ENCODE measurements around the gene ICA1L. TPM values are rescaled to one million over a fixed set of nuclear protein-coding genes. Genes with fewer than 3 reads are reported as not detected.
"Not testable (repeated sequence)": the region's sequence is repeated elsewhere in the genome, so short reads cannot be mapped to it uniquely, and the experiment has no call there.

Gene ICA1L
- 1.2 and 1.5 TPM in 2 replicates for total RNA-seq

- DNase-seq: peak; percentile 65
These were observed at the start of gene ICA1L for GRCh38 chr2:202871300-202872141. ICA1L (minus strand) TSS chr2:202871766; CDS start chr2:202829009, 42,757 bp downstream.

DNA sequence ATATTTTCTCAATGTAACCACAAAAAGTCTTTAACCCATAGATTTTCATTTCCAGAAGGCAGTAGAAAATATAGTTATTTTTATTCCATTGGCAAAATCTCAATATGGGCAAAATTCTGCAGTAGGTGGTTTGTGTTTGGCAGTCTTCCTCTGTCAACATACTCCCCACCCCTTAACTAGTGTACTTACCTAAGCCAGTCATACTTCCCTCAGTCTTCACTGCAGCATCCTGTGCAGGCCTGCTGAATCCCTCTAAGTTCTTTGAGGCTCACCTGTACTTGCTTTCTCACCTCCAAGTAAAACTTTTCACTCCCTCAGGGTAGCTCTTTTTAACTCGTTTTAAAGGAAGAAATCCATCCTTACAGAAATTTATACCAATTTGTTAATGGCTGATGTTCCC lies 47.3 kb upstream of the ICA1L start:
- DNase-seq: no peak

DNA sequence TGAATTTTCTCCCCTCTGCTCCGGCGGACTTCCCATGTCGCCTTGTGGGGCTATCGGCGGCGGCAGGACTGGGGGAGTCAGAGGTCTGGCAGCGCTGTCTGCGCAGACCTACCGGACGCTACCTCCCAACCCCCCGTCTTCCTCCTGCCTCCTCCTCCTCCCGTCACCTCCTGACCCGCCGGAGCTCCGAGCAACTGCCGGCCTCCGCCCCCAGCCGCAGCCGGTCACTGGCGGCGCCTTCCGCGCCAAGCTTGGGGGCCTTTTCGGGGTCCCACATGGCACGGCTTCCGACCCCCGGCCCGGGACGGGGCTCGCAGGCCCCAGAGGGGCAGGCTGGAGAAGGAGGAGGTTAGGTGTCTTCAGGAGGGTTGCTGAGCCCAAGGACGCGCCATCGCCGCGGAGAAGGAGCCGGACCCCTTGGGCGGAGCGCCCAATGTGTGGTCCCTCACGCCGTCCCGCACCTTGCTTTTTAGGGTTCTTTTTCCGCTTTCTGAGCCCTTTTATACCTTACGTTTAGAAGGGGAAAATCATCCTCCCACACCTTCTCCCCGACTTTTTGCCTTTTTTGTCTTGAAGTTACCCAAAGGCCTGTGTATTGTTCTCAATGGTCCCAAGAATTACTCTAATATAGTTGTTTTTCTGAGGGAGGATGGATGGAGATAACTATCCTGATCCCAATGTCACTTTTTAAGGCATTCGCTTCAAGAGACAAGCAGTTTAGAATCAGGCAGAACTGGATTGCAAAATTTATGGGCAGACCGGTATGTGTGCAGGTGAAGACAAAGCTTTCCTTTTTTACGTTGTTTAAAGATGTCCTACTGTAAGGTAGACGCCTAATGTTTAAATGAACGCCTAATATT lies 41.0 kb upstream of the ICA1L start:
- not testable (repeated sequence) for DNase-seq

- peak; percentile 96 for DNase-seq
These were observed 40.2 kb upstream of the ICA1L start, which contains the start of the genes CARF and WDR12 for GRCh38 chr2:202911512-202912341. CARF (plus strand) TSS chr2:202912275; CDS start chr2:202941903, 29,628 bp downstream. WDR12 (minus strand) TSS chr2:202911673; CDS start chr2:202911476, 197 bp downstream.

GRCh38 chr2:202911203-202911511 lies 39.6 kb upstream of the ICA1L start:
- DNase-seq: no peak

GRCh38 chr2:202910698-202911097 lies 39.1 kb upstream of the ICA1L start:
- no peak for DNase-seq

GRCh38 chr2:202910250-202910649 lies 38.7 kb upstream of the ICA1L start:
- not testable (repeated sequence) for DNase-seq

DNA sequence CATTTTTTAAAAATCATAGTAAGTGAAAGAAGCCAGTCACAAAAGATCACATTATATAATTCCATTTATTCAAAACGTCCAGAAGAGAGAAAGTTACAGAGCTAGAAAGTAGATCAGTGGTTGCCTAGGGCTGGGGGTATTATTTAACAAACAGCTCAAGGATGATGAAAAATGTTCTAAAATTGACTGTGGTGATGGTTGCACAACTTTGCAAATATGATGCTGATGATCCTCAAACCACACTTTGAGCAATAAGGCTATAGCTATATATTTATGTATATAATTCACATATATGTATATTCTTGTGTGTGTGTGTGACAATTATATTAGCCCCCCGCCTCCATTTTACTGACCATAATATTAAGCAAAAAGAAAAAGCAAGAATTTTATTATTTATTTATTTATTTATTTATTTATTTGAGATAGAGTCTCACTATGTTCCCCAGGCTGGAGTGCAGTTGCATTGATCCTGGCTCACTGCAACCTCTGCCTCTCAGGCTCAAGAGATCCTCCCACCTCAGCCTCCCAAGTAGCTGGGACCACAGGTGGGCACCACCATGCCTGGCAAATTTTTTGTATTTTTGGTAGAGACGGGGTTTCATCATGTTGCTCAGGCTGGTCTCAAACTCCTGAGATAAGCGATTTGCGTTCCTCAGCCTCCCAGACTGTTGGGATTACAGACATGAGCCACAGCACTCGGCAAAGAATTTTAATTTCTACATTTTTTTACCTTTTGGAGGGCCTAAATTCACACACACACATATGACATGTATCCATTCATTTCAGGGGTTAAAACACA lies 38.0 kb upstream of the ICA1L start:
- no peak for DNase-seq

GRCh38 chr2:202908186-202908585 lies 36.6 kb upstream of the ICA1L start:
- DNase-seq: no peak

- not testable (repeated sequence) for DNase-seq
These were observed 33.9 kb upstream of the ICA1L start for GRCh38 chr2:202905507-202905906.

DNA sequence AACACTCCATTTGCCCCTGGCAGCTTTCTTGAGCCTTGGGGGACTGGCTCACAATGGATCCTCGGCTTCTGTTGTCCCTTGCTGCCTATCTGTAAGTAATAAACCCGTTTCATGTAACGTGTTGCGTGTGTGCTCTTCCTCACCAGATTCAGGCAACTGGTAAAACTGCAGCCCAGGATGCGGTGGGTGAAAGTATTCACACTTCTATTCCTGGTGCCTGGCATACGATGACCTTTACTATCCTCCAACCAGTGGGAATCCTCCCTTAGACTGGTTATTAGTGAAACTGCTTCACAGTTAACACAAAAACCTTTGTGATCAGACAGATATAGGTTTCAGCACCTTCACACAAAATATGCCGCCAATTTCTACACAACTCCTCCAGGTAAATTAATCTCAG lies 13.6 kb upstream of the ICA1L start:
- DNase-seq: no peak

- peak; percentile 19 for DNase-seq
These were observed 12.6 kb upstream of the ICA1L start for GRCh38 chr2:202883987-202884675.

DNA sequence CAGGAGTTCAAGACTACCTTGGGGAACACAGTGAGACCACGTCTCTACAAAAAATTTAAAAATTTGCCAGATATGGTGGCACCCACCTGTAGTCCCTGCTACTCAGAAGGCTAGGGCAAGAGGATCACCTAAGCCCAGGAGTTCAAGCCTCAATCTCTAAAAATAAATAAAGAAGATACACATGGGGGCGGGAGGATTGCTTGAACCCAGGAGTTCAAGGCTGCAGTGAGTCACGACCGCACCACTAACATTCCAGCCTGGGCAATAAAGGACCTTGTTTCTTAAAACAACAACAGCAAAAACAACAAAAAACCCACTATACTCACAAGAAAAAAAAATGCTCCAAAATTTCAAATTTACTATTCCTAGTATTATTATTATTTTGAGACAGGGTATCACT lies 10.0 kb upstream of the ICA1L start:
- no peak for DNase-seq

- DNase-seq: no peak
These were observed 6.1 kb upstream of the ICA1L start for GRCh38 chr2:202877699-202878098.

DNA sequence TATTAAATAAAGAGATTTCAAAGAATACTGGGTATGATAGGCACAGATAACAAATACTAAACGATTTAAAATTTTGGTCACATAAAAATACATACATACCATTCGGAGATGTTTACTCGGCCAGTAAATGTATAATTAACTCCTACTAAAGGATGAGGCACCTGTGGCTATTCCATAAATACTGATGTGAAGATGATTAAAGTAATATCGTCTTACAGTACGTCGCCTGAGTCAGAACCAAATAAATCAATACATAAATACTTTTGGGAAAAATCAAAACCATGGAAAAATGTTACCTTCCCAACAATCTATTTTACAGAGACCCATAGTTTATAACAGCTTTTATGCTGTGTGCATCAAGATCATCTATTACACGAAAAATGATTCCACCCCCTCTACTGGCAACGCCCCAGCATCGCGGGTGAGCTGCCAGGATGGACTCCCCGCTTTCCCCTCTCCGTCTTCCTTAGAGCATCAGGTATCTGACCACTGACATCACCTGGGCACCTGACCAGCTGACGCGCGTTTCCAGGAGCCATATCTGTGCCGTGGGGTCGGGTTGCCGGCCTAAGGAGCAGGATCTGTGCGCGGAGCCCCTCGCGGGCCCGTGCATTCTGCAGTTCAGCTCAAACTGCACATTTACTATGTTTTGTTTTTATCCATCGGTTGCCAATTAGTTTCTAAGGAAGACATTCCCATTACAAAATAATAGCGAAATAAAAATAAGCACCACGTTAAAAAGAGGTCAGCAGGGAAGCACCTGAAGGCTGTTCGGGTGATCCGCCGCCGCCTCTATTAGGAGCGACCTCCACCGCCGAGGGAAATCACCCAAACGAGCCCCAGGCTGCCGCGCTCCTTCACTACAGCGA lies 901 bp downstream of the ICA1L start:
- peak; percentile 72 for DNase-seq

GRCh38 chr2:202861987-202862386 lies 9.6 kb downstream of the ICA1L start:
- DNase-seq: no peak

GRCh38 chr2:202858601-202859000 lies 13.0 kb downstream of the ICA1L start:
- no peak for DNase-seq

- DNase-seq: not testable (repeated sequence)
These were observed 22.2 kb downstream of the ICA1L start for GRCh38 chr2:202849343-202849742.

- DNase-seq: no peak
These were observed 22.8 kb downstream of the ICA1L start for GRCh38 chr2:202848813-202849212.
